ENCODE measurements around the gene CHRNA5.
A peak's percentile ranks its signal among the peaks of the same experiment; 100 is the strongest.
"Not testable (repeated sequence)": the region's sequence is repeated elsewhere in the genome, so short reads cannot be mapped to it uniquely, and the experiment has no call there.

The CHRNA5 gene

DNA sequence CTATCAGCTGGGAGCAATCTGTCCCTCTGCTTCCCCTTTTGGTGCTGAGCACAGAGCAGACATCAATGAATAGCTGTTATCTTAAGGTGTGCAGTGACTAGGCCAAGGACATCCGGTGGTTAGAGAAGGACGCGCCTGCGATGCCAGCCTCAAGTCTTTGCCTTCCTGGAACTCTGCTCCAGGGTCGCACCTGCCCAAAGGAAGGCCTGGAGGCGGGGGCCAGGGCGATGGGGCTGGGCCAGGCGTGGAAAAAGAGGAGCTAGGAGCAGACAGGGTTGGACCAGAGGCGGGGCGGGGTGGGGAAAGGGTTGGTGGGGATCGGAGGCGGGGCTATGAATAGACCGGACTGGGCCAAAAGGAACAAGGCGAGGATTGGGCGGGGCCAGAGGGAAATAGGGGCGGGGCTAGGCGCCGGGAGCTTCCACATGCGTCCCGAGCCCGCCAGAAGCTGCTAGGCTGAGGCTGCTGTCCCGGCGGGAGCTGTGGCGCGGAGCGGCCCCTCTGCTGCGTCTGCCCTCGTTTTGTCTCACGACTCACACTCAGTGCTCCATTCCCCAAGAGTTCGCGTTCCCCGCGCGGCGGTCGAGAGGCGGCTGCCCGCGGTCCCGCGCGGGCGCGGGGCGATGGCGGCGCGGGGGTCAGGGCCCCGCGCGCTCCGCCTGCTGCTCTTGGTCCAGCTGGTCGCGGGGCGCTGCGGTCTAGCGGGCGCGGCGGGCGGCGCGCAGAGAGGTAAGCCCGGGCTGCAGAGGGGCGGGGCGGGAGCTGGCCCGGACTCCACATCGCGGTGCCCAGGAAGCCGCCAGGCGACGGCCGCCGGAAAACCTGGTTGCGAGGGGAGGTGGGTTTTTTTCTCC, at the start of gene CHRNA5:
CHRNA5 (plus strand) TSS at position 424 of the 854 bp plus-strand sequence; CDS start at position 624, 200 bp downstream.
- peak; percentile 54 to 79 for DNase-seq

DNA sequence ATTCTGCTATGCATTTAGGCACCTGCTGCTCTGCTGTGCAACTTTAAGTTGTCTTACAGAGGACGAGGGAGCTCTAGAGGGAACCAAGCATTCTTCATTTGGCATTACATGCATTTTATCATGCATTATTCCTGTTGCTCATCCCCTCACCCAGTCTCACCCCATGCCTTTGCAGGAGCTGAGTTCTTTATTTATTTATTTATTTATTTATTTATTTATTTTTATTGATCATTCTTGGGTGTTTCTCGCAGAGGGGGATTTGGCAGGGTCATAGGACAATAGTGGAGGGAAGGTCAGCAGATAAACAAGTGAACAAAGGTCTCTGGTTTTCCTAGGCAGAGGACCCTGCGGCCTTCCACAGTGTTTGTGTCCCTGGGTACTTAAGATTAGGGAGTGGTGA, 45.3 kb upstream of the CHRNA5 start:
- DNase-seq = not testable (repeated sequence)

DNA sequence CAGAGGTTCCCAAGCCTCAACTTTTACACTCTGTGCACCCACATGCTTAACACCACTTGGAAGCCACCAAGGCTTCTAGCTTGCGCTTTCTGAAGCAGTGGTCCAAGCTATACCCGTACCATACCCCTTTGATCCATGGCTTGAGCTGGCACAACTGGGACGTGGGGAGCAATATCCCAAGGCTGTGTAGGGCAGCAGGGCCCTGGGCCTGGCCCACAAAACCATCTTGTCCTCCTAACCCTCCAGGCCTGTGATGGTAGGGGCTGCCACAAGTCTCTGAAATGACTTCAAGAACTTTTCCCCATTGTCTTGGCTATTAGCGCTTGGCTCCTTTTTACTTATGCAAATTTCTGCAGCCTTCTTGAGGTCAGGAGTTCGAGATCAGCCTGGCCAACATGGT, 41.1 kb upstream of the CHRNA5 start:
- no peak for DNase-seq

DNA sequence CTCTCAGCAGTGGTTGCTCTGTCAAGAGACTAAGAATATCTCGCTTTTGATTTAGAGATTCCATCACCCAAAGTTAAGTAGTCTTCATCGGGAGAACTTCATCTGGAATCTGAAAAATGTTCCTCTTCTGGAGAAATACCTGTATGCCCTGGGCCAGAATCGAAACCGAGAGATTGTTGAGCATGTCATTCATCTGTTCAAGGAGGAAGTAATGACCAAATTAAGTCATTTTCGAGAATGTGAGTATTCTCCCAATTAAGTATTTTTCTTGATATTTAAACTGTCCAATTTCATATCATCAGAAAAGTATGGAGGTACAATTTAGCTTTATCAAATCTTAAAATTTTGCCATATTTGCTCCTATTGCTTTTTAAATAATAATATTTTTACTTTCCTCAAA, 38.0 kb upstream of the CHRNA5 start:
- no peak for DNase-seq

DNA sequence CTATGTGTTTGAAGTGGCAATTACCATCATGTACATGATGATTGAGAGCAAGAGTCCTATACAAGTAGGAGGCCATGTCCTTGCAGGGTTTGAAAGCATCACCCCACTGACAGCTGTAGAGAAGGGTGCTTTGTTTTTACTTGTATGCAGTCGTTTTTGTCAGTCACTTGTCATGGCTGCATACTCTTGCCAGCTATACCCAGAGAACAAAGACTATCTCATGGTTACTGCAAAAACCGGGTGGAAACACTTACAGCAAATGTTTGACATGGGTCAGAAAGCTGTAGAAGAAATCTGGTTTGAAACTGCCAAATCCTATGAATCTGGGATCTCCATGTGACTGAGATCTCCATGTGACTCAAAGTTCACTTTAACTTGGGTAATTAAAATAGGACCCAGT, 32.0 kb upstream of the CHRNA5 start:
- DNase-seq = no peak

DNA sequence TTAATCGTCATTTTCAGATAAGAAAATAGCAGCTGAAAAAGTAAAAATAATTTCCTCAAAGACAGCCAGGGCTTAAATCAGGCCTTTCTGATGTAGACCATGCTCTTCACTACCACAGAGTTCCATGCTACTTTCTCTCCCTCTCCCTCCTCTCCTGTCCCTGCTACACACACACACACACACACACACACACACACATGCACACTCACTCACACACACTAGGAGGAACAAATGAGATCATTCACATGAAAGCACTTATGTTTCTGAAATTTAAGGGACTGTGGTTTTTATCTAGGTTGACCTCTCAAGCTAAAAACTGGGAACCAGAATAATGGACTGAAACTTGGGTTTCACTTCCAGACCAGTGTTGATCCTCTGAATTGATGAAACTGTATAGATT, 29.2 kb upstream of the CHRNA5 start:
- no peak for DNase-seq

DNA sequence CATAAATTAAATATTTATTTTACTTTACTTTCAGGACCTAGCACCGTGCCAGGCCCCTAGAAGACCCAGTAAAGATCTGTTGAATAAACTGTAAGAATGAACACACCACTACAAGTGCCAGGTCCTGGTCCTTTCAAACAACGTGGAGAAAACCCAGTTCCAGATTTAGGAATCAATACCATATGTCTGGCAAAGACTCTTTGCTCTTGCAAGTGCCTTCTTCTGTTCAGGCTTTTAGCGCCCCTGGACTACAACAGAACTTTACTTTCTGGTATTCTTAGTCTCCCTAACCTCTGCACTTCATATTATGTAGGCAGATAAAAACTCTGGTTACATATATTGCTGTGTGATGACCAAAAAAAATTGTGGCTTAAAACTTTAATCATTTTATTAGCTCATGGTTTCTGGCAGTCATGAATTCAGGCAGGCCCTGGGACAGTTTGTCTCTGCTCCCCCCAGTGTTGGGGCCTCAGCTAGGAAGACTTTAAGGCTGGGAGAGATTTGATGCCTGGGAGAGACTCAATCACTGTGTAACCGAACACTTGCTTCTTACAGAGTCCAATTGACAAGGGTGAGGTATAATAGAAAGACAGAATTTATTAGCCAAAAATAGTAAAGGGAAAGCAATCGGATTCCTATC, 27.9 kb upstream of the CHRNA5 start:
- no peak for DNase-seq

DNA sequence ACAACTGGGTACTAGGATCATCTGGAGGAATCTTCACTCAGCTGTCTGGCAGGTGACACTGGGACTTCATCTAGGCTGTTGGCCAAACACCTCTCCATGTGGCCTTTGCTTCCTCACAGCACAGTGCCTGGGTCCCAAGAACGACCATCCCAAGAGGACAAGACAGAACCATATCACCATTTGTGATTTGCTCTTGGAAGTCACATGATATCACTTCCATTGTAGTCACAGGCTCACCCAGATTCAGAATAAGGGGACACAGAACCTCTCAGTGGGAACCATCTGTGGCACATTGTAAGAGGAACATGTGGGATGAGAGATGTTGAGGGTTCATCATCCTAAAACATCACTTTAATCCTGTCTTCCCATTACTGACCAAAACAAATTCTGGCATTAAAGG, 27.0 kb upstream of the CHRNA5 start:
- no peak for DNase-seq

DNA sequence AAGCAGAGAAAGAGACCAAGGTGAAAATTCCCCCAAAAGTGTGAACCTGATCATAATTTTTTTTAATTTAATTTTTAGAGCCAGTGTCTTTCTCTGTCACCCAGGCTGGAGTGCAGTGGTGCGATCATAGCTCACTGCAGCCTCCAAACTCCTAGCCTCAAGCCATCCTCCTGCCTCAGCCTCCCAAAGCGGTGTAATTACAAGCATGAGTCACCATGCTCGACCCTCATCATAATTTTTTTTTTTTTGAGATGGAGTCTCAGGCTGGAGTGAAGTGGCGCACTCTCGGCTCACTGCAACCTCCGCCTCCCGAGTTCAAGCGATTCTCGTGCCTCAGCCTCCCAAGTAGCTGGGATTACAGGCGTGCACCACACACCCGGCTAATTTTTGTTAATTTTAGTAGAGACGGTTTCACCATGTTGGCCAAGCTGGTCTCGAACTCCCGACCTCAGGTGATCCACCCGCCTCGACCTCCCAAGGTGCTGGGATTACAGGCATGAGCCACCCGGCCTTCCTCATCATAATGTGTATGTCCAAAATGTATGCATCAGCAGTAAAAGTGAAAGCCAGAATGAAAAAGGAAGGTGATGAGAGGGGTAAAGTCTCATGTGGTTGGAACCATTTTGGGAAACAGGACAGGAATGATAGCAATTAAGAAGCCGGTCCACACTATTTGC, 25.7 kb upstream of the CHRNA5 start:
- peak; percentile 4 to 5 for DNase-seq

DNA sequence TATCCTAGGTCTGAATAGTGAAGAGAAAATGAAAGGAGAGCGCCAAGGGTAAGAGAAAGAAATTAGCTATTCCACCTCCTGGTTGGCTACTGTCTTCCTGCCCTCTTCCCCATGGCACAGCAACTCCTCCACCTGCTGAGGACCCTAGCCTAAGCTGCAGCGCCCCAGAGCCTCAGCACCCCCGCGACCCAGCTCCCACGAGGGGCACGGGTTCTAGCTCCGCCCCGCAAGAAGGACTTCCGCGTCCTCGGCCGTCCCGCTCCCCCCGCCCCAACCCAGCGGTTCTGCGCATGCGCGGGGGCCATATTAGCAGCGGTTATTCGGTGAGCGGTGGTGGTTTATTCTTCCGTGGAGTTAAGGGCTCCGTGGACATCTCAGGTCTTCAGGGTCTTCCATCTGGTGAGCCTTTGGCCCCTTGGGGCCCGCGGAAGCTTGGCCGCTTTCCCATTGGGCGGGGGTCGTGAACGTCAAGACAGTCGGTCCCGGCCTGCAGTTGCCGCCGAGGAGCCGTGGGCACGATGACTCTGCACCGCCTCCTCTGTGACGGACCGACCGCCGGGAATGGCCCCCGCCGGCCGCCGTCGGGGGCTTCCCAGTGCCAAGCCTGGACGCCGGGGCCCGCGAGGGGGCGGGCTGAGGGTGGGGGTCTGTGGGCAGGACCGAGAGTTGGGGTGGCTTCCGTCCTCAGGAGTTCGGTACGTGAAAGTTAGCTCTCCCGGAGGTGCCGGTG, 25.0 kb upstream of the CHRNA5 start, which contains the start of gene PSMA4:
PSMA4 (plus strand) TSS at position 304 of the 730 bp plus-strand sequence. CDS start 1,484 bp downstream, outside the sequence.
- peak; percentile 94 to 95 for DNase-seq

DNA sequence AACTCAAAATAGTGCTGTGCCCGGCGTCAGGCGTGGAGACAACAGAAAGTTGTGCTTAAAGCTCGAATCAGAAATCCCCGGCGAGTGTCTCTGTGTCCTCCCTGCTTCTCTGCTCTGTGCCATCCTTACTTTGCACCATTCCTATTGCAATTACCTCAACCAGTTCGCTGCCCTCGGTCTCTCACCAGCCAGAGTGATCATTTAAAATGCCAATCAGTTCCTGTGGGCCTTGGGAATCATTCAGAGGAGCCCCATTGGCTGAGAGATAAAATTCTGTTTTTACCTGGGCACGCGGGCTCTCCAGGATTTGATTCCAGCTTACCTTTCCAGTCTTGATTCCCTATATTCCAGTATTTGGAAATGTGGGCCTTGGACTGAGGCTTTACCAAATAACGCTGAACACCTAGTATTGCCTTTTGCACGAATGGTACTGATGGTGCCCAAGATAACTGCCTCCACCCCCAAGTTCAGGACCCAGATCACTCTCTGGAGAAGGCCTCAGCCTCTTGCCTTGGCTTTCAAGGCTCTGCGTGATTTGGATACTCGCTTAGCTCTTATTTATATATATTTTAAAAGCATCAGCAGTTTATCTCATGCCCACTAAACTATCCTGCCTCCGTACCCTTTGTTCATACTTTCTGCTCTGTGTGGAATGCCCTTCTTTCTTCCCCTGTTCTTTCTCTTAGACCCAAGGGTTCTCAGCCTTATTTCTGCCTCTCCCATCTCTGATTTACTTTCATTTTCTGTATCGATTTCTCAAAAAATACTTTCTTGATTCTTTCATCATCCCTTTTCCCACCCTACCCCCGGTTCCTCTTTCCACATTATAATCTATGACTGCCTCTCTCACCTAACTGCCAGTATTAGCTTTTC, 24.2 kb upstream of the CHRNA5 start:
- peak in 1 of 2 donors; percentile 2 for DNase-seq

DNA sequence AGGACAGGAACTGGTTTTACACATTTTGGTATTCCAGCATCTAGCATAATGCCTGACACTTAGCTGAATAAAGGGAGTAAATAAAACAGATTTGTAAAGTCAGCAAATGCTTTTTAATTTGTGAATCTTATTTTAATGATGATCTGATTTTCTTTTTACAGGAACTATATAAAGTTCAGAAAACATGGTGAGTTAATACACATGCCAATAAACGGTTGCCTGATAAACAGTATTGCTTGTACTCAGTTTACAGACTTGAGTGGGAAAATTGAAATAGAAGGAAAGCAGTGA, 23.6 kb upstream of the CHRNA5 start:
- DNase-seq = no peak

DNA sequence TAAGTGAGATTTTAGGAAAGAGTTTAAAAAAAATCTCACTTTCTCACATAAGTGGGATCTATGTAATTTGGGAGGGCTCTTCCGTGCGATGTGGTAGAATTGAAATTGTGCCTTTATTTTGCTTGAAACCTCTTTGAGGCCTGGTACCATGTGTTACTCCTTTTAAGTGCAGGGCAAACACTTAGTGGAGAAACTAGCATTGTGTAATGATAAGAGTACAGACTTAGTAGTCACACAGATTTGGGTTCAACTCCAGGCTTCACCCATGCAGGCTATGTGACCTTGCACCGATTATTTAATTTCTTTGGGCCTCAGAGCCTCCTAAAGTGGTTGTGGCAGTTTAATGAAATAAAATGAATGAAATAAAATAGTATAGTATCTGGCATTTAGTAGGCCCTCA, 22.7 kb upstream of the CHRNA5 start:
- DNase-seq = no peak

DNA sequence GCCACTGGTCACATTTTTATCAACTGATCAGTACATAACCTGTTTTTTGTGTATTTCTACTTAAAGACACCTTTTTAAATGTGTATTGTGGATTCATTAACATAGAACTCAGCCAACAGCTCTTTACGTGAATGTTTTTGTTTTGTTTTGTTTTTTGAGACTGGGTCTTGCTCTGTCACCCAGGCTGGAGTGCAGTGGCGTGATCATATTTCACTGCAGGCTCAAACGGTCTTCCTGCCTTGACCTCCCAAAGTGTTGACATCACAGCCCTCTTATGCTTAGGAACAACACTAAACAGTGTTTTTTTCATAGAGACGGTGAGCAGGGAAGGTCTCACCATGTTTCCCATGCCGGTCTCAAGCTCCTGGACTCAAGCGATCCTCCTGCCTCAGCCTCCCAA, 15.1 kb upstream of the CHRNA5 start:
- DNase-seq = no peak

DNA sequence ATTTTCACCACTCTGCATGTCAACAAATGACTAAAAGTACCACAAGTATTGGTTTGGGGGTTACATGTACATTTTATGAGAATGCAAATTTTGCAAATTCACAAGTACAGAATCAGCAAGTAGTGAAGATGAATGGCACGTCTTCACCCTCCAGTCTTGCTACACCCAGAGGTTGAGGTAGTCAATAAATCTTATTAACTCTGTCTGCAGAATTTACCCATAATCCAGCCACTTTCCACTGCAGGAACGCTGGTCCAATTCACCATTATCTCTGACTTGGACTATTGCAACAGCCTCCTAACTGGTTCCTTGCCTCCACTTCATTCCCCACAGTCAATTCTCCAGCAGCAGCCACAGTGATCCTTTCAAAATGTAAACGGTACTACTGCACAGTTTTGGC, 14.5 kb upstream of the CHRNA5 start:
- no peak for DNase-seq

DNA sequence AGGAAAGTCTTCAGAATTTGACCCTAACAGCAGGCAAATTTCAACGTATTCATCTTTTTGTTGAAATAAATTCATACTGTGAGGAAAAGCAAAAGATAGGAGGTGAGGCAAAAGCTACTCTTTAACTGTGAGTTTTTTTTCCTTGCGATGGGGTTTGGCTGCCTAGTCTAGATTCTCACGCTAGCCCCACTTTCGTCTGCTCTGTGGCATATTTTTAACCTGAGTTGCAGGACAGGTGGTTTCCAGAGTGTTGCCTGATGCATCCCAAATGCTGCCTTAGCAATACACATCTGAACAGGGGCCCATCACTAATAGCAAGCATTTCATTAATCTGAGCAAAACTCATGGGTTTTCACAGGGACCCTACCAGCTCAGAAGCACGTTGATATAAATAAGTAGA, 13.4 kb upstream of the CHRNA5 start:
- no peak for DNase-seq

DNA sequence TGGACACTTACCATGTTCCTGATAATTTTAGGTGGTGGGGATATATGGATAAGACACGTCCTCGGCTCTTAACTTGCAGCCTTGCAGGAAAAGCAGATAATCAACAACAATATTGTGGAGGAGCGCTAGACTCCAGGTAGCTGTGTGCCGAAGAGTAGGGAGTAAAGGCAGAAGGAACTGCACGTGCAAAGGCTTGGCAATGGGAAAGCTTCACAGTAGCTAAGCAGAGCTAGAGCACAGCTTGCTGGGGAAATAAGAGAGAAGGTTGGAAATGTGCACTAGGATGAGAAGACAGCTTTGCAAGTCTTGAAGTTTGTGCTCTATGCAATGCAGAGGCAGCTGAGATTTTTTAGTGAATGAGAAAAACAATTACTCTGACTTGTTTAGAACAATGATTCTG, 12.7 kb upstream of the CHRNA5 start:
- no peak for DNase-seq

DNA sequence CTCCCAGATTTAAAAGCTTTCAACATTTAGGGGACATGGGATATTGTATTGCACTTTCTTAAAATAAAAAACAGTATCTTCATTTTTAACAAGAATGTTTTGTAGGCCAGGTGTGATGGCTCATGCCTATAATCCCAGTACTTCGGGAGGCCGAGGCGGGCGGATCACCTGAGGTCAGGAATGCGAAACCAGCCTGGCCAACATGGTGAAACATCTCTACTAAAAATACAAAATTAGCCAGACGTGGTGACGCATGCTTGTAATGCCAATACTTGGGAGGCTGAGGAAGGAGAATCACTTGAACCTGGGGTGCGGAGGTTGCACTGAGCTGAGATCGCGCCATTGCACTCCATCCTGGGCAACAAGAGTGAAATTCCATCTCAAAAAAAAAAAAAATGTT, 5.1 kb upstream of the CHRNA5 start:
- not testable (repeated sequence) for DNase-seq

DNA sequence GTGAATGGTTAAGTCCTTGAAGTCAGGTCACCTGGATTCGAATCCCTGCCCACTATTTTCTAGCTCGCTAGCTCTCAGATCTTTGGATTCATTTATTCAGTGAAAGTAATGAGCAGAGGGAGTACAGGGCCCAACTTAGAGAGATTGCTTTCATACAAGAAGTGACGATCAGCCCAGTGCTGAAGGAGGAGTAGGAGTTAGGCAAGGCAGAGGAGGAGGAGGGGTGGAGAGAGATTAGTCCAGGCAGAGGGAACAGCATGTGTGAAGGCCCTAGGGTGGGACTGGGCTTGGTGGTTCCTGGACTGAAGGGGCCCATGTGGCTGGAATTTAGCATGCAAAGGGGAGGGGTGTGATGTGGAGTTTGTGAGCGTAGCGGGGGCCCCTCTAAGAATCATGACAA, 3.8 kb upstream of the CHRNA5 start:
- no peak for DNase-seq

DNA sequence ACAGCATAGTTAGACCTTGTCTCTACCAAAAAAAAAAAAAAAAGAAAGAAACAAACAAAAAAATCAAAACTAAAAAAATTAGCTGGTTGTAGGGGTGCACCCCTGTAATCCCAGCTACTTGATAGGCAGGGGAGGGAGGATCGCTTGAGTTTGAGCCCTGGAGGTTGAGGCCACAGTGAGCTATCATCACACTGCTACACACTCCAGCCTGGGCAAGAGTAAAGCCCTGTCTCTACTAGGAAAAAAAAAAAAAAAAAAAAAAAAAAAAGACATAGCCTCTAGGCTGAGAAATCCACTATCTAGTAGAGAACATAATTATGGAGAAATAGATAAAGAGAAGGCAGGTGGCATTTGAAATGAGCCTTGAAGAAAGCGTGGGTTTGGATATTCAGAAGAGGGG, 2.2 kb upstream of the CHRNA5 start:
- DNase-seq = no peak

DNA sequence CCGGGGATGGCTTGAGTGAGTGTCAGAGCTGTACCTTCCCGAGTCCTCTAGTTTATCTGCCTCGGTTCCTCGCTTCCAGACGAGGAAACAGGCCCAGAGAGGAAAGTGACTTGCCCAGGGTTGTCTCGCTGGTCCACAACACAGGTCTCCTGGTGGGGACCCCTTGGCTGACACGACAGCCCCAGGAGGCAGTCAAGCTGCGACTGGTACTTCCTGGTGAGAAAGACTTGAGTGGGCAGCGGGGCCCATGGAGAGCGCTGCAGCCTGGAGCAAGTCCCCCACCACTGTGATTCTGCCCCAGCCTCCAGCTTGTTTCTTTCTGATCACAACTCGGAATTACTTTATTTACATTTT, 600 bp upstream of the CHRNA5 start:
- no peak for DNase-seq
